Subcutaneous adipose tissue (tissue), 4 donors: ENCODE measurements around the gene TECPR1. TPM values are rescaled to one million over a fixed set of nuclear protein-coding genes. Genes with fewer than 3 reads are reported as not detected.

Experiments
- CTCF ChIP-seq: fragments of 450-650 bp; IDR thresholded peaks from one replicate; pipeline ENCODE4 v1.5.1; 2016; ENCODE audit warnings: low read depth, mild to moderate bottlenecking, control low read depth, antibody characterized with exemption, moderate library complexity
- total RNA-seq, 4 donors: library from RNA; depleted of rRNA; stranded (reverse); fragments of >200 nt; gene quantifications; one replicate each; pipeline ENCODE4 v1.1.0, GENCODE V29; 2016

TECPR1 gene
- total RNA-seq, 4 donors from 2014 or later: 9.7 to 36.2 (median 11.9) TPM

DNA sequence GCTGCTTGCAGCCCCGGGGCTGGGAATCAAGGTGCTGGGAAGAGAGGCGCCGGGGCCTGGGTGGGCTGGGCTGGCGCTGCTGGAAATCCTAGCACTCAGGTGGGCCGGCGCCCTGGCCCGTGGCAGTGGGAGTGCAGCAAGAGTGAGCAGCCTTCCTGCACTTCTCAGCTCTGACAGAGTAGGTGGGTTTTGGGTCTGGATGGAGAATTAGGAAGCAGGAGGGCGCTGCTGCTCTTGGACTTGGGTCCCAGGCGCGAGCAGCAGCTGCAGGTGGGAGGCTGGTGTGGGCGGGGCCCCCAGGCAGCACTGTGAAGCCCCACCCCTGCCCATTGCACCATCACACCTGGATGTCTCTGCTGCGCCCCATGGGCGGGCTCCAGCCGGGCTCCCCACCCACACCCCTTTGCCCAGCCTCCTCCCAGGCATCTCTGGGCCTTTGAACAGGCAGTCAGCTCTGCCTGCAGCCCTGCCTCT, 35.5 kb upstream of the TECPR1 start:
- no peak for TF ChIP-seq CTCF

DNA sequence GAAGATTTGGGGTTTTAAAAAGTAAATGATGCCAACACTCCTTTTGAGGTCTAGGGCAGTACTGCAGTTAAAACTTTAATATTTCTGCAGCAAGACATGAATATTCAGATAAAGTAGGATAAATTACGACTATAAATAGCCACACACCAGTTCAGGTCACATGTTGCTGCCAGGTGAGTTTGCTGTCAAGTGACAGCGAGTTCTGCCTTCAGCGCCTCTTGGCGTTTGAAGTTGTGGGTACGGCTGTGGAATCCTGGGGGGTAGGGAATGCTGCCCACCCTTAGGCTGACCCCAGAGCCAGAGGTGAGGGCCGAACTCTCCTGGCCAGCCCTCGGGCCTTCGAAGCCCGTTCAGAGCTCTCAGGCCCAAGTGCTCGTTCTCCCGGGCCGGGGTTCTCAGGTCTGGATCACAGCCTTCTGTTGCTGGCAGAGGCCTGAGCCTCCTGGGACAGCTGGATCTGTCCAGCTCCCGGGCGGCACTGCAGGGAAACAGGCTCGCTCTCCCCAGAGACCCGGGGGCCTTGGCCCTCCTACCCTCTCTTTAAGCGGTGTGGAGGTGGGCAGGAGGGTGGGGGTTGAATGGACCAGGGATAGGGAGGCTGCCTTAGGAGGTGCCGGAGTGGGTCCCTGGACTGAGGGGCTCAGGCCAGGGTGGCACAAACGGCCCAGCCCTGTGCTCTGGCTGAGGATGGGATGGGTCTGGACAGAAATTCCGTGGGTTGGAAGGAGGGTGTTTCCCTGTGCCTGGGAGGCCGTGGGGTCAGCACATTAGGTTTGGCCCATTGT, 34.9 kb upstream of the TECPR1 start:
- no peak for TF ChIP-seq CTCF

DNA sequence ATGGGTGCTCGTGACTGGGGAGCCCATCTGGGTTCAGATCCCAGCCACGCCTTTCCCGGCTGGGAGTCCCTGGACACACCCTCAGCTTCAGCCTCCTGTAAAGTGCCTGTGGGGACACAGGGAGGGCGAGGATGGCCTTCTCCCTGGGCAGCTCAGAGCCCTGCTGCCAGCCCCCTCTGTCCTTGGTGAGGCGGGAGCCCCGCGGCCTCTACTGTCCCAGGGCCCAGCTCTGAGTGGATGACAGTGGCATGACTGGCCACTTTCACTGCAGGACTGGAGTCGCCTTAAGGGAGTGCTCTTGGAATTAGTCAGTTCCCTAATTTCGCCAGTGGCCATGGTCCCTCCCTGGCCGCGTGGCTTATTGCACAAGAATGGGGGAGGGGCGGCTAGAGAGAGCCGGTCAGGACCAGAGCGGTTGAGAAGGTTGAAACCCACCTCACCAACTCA, 34.1 kb upstream of the TECPR1 start:
- TF ChIP-seq CTCF: no peak

DNA sequence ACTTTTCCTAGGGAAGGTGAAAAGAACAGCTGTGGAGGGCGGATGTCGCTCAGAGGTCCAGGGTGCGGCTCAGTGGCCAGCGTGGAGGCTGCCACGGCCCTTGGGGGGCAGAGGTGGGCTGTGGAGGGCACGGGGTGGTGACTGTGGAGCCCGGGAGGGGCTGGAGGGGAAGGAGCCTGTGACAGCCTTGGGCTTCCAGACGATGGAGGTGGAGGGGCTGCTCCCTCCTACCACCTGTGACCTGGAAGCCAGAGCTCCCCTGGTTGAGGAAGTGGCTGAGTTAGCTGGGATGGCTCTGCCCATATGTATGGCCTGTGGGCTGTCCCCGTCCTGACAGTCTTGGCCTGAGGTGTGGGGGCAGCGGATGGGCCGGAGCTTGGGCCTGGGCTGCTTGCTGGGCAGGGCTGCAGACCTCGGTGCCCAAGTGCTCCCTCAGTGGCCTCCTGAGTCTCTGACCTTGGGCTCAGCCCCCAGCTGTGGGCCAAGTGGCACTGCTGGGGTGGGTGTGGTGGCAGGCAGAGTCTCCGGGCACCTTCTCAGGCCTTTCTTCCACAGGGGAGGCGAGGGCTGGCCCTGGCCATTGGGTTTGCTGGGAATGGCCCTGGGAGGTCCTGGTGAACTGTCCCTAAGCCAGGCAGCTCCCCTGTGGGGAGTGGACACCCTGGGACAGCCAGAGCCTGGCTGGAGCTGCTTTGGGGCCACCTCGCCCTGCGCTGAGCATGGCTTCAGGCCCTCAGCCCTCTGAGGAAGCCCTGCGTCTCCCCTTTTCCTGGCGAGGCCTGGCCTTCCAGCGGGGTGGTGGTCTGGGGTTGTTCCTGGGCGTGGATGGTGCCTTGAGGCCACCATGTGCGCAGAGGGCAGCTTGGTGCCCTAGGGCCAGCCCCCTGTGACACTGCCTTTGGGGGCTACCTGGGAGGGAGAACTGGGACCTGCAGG, 33.4 kb upstream of the TECPR1 start:
- no peak for TF ChIP-seq CTCF

DNA sequence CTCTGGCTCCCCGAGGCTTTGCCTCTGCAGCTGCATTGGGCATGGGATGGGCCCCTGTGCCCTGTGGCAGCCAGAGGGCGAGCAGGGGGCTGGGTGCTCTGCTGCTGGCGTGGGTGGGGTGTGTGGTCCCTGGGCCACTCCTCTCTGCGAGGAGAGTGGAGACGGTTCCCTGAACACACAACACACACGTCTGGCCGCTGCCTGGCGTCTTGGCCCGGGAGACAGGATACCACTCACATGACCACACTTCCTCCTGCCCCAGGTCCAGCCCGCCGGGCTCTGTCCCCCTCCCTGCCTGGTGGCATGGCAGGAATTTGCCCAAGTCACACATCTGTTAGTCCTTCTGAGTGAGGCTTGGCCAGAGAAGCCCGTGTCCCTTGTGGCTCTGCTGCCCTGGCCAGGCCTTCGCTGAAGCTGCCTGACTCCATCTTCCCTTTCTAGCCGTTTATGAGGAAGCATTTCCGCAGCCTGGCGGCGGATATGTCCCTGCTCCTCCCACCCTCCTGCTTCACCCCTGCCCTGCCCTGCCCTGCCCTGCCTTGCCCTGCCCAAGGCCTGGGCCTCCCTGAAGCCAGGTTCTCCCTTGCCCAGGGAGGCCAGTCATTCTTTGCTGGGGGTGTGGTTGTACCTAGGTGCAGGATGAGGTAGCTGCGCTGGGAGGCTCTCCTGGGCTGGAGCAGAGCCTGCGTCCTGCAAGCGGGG, 32.5 kb upstream of the TECPR1 start:
- no peak for TF ChIP-seq CTCF

DNA sequence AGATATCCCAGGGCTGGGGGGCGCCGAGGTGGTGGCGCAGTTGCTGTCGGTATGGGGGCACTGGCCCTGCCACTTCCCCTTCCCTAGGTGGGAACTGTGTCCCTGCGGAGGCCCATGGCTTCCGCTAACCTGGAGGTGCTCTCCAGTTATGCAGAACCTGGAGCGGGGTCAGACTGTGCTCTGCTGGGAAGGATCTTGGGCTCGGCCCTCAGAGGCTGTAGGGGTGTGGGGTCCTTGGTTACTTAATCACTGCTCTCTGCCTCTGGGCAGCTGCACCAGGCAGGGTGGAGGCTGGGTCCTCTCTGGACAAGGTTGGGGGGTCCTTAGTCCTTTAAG, 31.8 kb upstream of the TECPR1 start:
- no peak for TF ChIP-seq CTCF
